ENCODE results near the gene ABHD10. TPM values are rescaled to one million over a fixed set of nuclear protein-coding genes. Genes with fewer than 3 reads are reported as not detected.

Gene ABHD10
- total RNA-seq, 1 experiment from 2014 or later, result 45.0 TPM

GRCh38 chr3:111952086-111952485 lies 26.7 kb upstream of the ABHD10 start:
- H2AFZ ChIP-seq (ENCODE audit: low read length), result no peak overlapping the region
- no peaks in the 10 kb centered on the region for H4K20me1 ChIP-seq (ENCODE audit: low read length)
- no peaks in the 10 kb centered on the region for H3K27me3 ChIP-seq (ENCODE audit: low read length)
- ATAC-seq (no peak), DNase-seq (no peak)
- BruUV-seq (replicated peaks), result no TSS peak
- no peaks in the 10 kb centered on the region for H3F3A ChIP-seq (ENCODE audit: low read length, unreplicated experiment)
- H3K27ac ChIP-seq (ENCODE audit: low read length), result no peak overlapping the region
- no peak overlapping the region for H3K4me3 ChIP-seq (ENCODE audit: low read length)
- no peak overlapping the region for H3K4me2 ChIP-seq (ENCODE audit: low read length)
- H3K9me2 ChIP-seq (replicated peaks; ENCODE audit: low read length), result no peaks in the 10 kb centered on the region
- H3K9me3 ChIP-seq (ENCODE audit: low read length), result no peaks in the 10 kb centered on the region
- no peak overlapping the region for H3K9ac ChIP-seq (ENCODE audit: low read length)
- POLR2A ChIA-PET (ENCODE audit: unreplicated experiment), result no interaction called here
- no peaks in the 10 kb centered on the region for H3K4me1 ChIP-seq (ENCODE audit: insufficient read depth, low read length)
- CTCF ChIA-PET, result no interaction called here
- peaks cover 68% of the 10 kb centered on the region for H3K36me3 ChIP-seq (ENCODE audit: low read depth, low read length)
- TF ChIP-seq EZH2phosphoT487 (IDR thresholded peaks at IDR 0.05; ENCODE audit: borderline replicate concordance, low read length) (no peak), EZH2 (IDR thresholded peaks at IDR 0.05; ENCODE audit: low read length, unreplicated experiment) (no peak), CTCF (conservative IDR thresholded peaks at IDR 0.05; ENCODE audit: low read depth, low read length) (no peak)
- intact Hi-C loops (cut with micrococcal nuclease), result no loop called here
- H3K79me2 ChIP-seq (ENCODE audit: low read length), result no peaks in the 10 kb centered on the region

GRCh38 chr3:111952866-111953450 lies 25.9 kb upstream of the ABHD10 start:
- no peaks in the 10 kb centered on the region for H3K9me3 ChIP-seq (ENCODE audit: low read length)
- BruUV-seq (replicated peaks), result no TSS peak
- H3K9ac ChIP-seq (ENCODE audit: low read length), result no peak overlapping the region
- DNase-seq (no peak), ATAC-seq (no peak)
- intact Hi-C loops (cut with micrococcal nuclease), result no loop called here
- no peaks in the 10 kb centered on the region for H3F3A ChIP-seq (ENCODE audit: low read length, unreplicated experiment)
- H3K4me2 ChIP-seq (ENCODE audit: low read length), result no peak overlapping the region
- H3K4me1 ChIP-seq (ENCODE audit: insufficient read depth, low read length), result no peaks in the 10 kb centered on the region
- H3K27ac ChIP-seq (ENCODE audit: low read length), result no peak overlapping the region
- H2AFZ ChIP-seq (ENCODE audit: low read length), result no peak overlapping the region
- ChIA-PET CTCF (no interaction called here), POLR2A (ENCODE audit: unreplicated experiment) (no interaction called here)
- no peaks in the 10 kb centered on the region for H3K9me2 ChIP-seq (replicated peaks; ENCODE audit: low read length)
- no peaks in the 10 kb centered on the region for H3K79me2 ChIP-seq (ENCODE audit: low read length)
- TF ChIP-seq CTCF (conservative IDR thresholded peaks at IDR 0.05; ENCODE audit: low read depth, low read length) (no peak), EZH2phosphoT487 (IDR thresholded peaks at IDR 0.05; ENCODE audit: borderline replicate concordance, low read length) (no peak), EZH2 (IDR thresholded peaks at IDR 0.05; ENCODE audit: low read length, unreplicated experiment) (no peak)
- H3K36me3 ChIP-seq (ENCODE audit: low read depth, low read length), result peaks cover 62% of the 10 kb centered on the region
- no peaks in the 10 kb centered on the region for H4K20me1 ChIP-seq (ENCODE audit: low read length)
- no peak overlapping the region for H3K4me3 ChIP-seq (ENCODE audit: low read length)
- no peaks in the 10 kb centered on the region for H3K27me3 ChIP-seq (ENCODE audit: low read length)

DNA sequence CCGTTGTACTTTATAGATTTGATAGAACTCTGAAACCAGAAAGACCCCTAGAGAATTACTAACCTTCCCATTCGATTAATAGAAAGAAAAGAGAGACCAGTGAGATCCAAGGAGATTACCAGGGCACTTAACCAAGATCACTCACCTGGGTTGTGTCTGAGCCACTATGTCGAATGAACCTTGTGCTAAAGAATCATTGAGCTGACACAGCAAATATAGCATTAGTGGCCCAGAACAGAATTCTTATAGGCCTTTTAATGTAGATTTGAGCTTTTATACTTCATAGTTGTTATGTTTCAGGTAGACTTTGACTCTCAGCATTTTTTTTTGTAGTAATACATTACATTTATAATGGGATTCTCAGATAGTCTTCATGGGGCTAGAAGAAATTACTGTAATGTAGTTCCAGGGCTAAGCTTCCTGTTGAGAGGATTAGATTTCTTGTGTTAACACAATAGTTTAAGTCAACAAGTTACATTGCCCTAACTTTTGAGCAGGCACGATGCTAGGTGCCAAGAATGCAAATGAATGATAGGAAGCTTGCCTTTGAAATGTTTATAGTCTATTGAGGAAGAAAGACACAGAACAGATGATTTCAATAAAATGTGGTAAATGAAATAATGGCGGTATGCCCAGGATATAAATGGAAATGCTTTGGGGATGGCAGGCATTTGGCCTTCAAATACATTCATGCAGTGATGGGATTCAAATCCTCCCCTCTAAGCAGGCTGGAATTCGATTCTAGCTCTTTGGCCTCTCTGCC lies 24.4 kb upstream of the ABHD10 start:
- POLR2A ChIA-PET (ENCODE audit: unreplicated experiment), result no interaction called here
- no TSS peak for BruUV-seq (replicated peaks)

More for the DNA sequence above, 24.4 kb upstream of the ABHD10 start:
- ATAC-seq (peak; percentile 62), DNase-seq (no peak)
- no peak overlapping the region for H2AFZ ChIP-seq (ENCODE audit: low read length)
- H3K9me2 ChIP-seq (replicated peaks; ENCODE audit: low read length), result no peaks in the 10 kb centered on the region
- H3K79me2 ChIP-seq (ENCODE audit: low read length), result no peaks in the 10 kb centered on the region
- CTCF ChIA-PET, result interaction anchor here (0.5 to 0.7 kb wide), 3 partner anchors 13 to 286 kb away, joined by 3 to 9 read pairs (median 4); no protein-coding TSS in a partner anchor
- no peak overlapping the region for H3K4me2 ChIP-seq (ENCODE audit: low read length)
- H4K20me1 ChIP-seq (ENCODE audit: low read length), result no peaks in the 10 kb centered on the region
- H3K4me3 ChIP-seq (ENCODE audit: low read length), result no peak overlapping the region
- TF ChIP-seq EZH2phosphoT487 (IDR thresholded peaks at IDR 0.05; ENCODE audit: borderline replicate concordance, low read length) (no peak), EZH2 (IDR thresholded peaks at IDR 0.05; ENCODE audit: low read length, unreplicated experiment) (no peak), CTCF (conservative IDR thresholded peaks at IDR 0.05; ENCODE audit: low read depth, low read length) (no peak)
- intact Hi-C loops (cut with micrococcal nuclease), result no loop called here
- no peaks in the 10 kb centered on the region for H3K27me3 ChIP-seq (ENCODE audit: low read length)
- no peaks in the 10 kb centered on the region for H3K4me1 ChIP-seq (ENCODE audit: insufficient read depth, low read length)
- H3K9me3 ChIP-seq (ENCODE audit: low read length), result no peaks in the 10 kb centered on the region
- no peak overlapping the region for H3K27ac ChIP-seq (ENCODE audit: low read length)
- peaks cover 53% of the 10 kb centered on the region for H3K36me3 ChIP-seq (ENCODE audit: low read depth, low read length)
- H3K9ac ChIP-seq (ENCODE audit: low read length), result no peak overlapping the region
- H3F3A ChIP-seq (ENCODE audit: low read length, unreplicated experiment), result no peaks in the 10 kb centered on the region

All from PC-3 (cell line).